G401 (cell line): ENCODE data around the gene TEX19. TPM values are rescaled to one million over a fixed set of nuclear protein-coding genes. Genes with fewer than 3 reads are reported as not detected.
"Not testable (repeated sequence)": the region's sequence is repeated elsewhere in the genome, so short reads cannot be mapped to it uniquely, and the experiment has no call there.

Source experiments
- DNase-seq: peaks from one replicate; pipeline ENCODE4 v3.0.0-alpha.2; 2015; ENCODE audit warnings: low spot score
- in situ Hi-C: cut with HindIII; loops from 2 replicates; pipeline ENCODE4 v1.10.0; 2016; ENCODE audit warnings: low sequenced_read_pairs, mixed read lengths
- total RNA-seq: library from RNA; depleted of rRNA; stranded (reverse); fragments of >200 nt; shearing (Covaris generic); gene quantifications from 2 replicates; pipeline ENCODE4 v1.2.3, GENCODE V29; 2014

Gene TEX19
- total RNA-seq, 1 experiment from 2014 or later, result 5.7 TPM

GRCh38 chr17:82350182-82351030 lies 8.6 kb upstream of the TEX19 start:
- no peak for DNase-seq
- in situ Hi-C loops, result no loop called here

GRCh38 chr17:82351254-82351712 lies 7.8 kb upstream of the TEX19 start:
- in situ Hi-C loops, result no loop called here
- no peak for DNase-seq

- DNase-seq, result peak; percentile 92
- in situ Hi-C loops, result no loop called here
Measured at GRCh38 chr17:82351713-82352488, 7.1 kb upstream of the TEX19 start.

GRCh38 chr17:82353484-82353883 lies 5.6 kb upstream of the TEX19 start:
- no peak for DNase-seq
- in situ Hi-C loops, result no loop called here

- in situ Hi-C loops, result no loop called here
- no peak for DNase-seq
Measured at GRCh38 chr17:82354804-82355308, 4.2 kb upstream of the TEX19 start.

- in situ Hi-C loops, result no loop called here
Measured at GRCh38 chr17:82355770-82356427, 3.1 kb upstream of the TEX19 start.

GRCh38 chr17:82356845-82357355 lies 2.1 kb upstream of the TEX19 start:
- DNase-seq, result no peak
- in situ Hi-C loops, result no loop called here

More at GRCh38 chr17:82355770-82356427, 3.1 kb upstream of the TEX19 start:
- no peak for DNase-seq

GRCh38 chr17:82357394-82357793 lies 1.7 kb upstream of the TEX19 start:
- in situ Hi-C loops, result no loop called here
- DNase-seq, result no peak

GRCh38 chr17:82359451-82360074 lies 516 bp downstream of the TEX19 start:
- not testable (repeated sequence) for DNase-seq
- in situ Hi-C loops, result loop anchor here (5.0 kb wide), 1 partner anchor 58 kb away; the partner anchor contains the start of genes HEXD and OGFOD3

GRCh38 chr17:82361885-82362633 lies 3.0 kb downstream of the TEX19 start:
- in situ Hi-C loops, result loop anchor here (5.0 kb wide), 1 partner anchor 55 kb away; the partner anchor contains the start of genes HEXD and OGFOD3
- no peak for DNase-seq

- DNase-seq, result no peak
- in situ Hi-C loops, result no loop called here
Measured at GRCh38 chr17:82365606-82366295, 6.7 kb downstream of the TEX19 start.

GRCh38 chr17:82366749-82367148 lies 7.7 kb downstream of the TEX19 start:
- in situ Hi-C loops, result no loop called here

GRCh38 chr17:82367724-82368524 lies 8.9 kb downstream of the TEX19 start:
- DNase-seq, result peak; percentile 65
- in situ Hi-C loops, result no loop called here

More at GRCh38 chr17:82366749-82367148, 7.7 kb downstream of the TEX19 start:
- DNase-seq, result no peak

GRCh38 chr17:82369211-82369610 lies 10.2 kb downstream of the TEX19 start:
- no peak for DNase-seq
- in situ Hi-C loops, result no loop called here

- DNase-seq, result no peak
- in situ Hi-C loops, result no loop called here
Measured at GRCh38 chr17:82370471-82371332, 11.7 kb downstream of the TEX19 start.
